SK-N-SH treated with all-trans-retinoic acid at 6 μM for 48 hours (cell line): ENCODE measurements around the gene INPP5J.
"Not testable (repeated sequence)": the region's sequence is repeated elsewhere in the genome, so short reads cannot be mapped to it uniquely, and the experiment has no call there.

Experiments used
- ATAC-seq: fragments of 200-7000 bp; cut with Tn5 transposase; 3 replicates; pipeline ENCODE4 v1.9.1; 2020; ENCODE audit warnings: mild to moderate bottlenecking, moderate library complexity
- ARNTL ChIP-seq: fragments of 450-650 bp; formaldehyde crosslinking; IDR thresholded peaks from 2 replicates; pipeline ENCODE4 v1.5.0; 2020; ENCODE audit warnings: low read depth, mild to moderate bottlenecking, moderate library complexity, borderline replicate concordance
- CSDC2 ChIP-seq: fragments of 250-450 bp; sonication (Bioruptor Pico); IDR thresholded peaks from 2 replicates; pipeline ENCODE4 v1.5.0; 2020; ENCODE audit warnings: mild to moderate bottlenecking, moderate library complexity
- CSRNP3 ChIP-seq: fragments of 250-450 bp; sonication (Bioruptor Pico); IDR thresholded peaks from 2 replicates; pipeline ENCODE4 v1.5.1; 2021; ENCODE audit warnings: mild to moderate bottlenecking, moderate library complexity
- GLIS3 ChIP-seq: fragments of 250-450 bp; sonication (Bioruptor Pico); IDR thresholded peaks from 2 replicates; pipeline ENCODE4 v1.5.0; 2020; ENCODE audit warnings: mild to moderate bottlenecking, moderate library complexity
- ISL1 ChIP-seq: fragments of 250-450 bp; sonication (Bioruptor Pico); IDR thresholded peaks from 2 replicates; pipeline ENCODE4 v2.1.2; 2022; ENCODE audit warnings: mild to moderate bottlenecking, moderate library complexity
- OSR1 ChIP-seq: fragments of 250-450 bp; sonication (Bioruptor Pico); IDR thresholded peaks from 2 replicates; pipeline ENCODE4 v1.8.0; 2022; ENCODE audit warnings: moderate library complexity, mild to moderate bottlenecking, inconsistent platforms
- PATZ1 ChIP-seq: fragments of 250-450 bp; sonication (Bioruptor Pico); IDR thresholded peaks from 2 replicates; pipeline ENCODE4 v1.8.0; 2020; ENCODE audit warnings: mild to moderate bottlenecking, moderate library complexity, borderline replicate concordance
- POU6F1 ChIP-seq: fragments of 250-450 bp; sonication (Bioruptor Pico); IDR thresholded peaks from 2 replicates; pipeline ENCODE4 v1.8.0; 2021; ENCODE audit warnings: low read depth, mild to moderate bottlenecking, moderate library complexity, borderline replicate concordance
- PPARA ChIP-seq: fragments of 250-450 bp; sonication (Bioruptor Pico); IDR thresholded peaks from 2 replicates; pipeline ENCODE4 v1.5.0; 2020; ENCODE audit warnings: mild to moderate bottlenecking, borderline replicate concordance
- SNAI2 ChIP-seq: fragments of 250-450 bp; sonication (Bioruptor Pico); IDR thresholded peaks from 2 replicates; pipeline ENCODE4 v1.5.0; 2020; ENCODE audit warnings: mild to moderate bottlenecking, moderate library complexity
- TOX ChIP-seq: fragments of 250-450 bp; sonication (Bioruptor Pico); IDR thresholded peaks from 2 replicates; pipeline ENCODE4 v1.8.0; 2021; ENCODE audit warnings: mild to moderate bottlenecking, moderate library complexity, borderline replicate concordance
- TSHZ2 ChIP-seq: fragments of 250-450 bp; sonication (Bioruptor Pico); IDR thresholded peaks from 2 replicates; pipeline ENCODE4 v1.5.0; 2020; ENCODE audit warnings: mild to moderate bottlenecking, moderate library complexity
- ZC3H10 ChIP-seq: fragments of 250-450 bp; sonication (Bioruptor Pico); IDR thresholded peaks from 2 replicates; pipeline ENCODE4 v1.5.1; 2021; ENCODE audit warnings: mild to moderate bottlenecking, moderate library complexity
- ZFP3 ChIP-seq: fragments of 250-450 bp; sonication (Bioruptor Pico); IDR thresholded peaks from 2 replicates; pipeline ENCODE4 v1.5.0; 2020; ENCODE audit warnings: mild to moderate bottlenecking, moderate library complexity
- ZFP30 ChIP-seq: fragments of 450-650 bp; formaldehyde crosslinking; IDR thresholded peaks from 2 replicates; pipeline ENCODE4 v1.5.0; 2022; ENCODE audit warnings: mild to moderate bottlenecking, moderate library complexity
- ZNF565 ChIP-seq: fragments of 450-650 bp; formaldehyde crosslinking; conservative IDR thresholded peaks from 2 replicates; pipeline ENCODE4 v1.5.0; 2020; ENCODE audit warnings: low read depth, mild to moderate bottlenecking, moderate library complexity
- ZNF70 ChIP-seq: fragments of 450-650 bp; formaldehyde crosslinking; IDR thresholded peaks from 2 replicates; pipeline ENCODE4 v1.5.0; 2020; ENCODE audit warnings: mild to moderate bottlenecking, moderate library complexity

Gene INPP5J

GRCh38 chr22:31096657-31097279, 26.0 kb upstream of the INPP5J start:
- TF ChIP-seq PPARA (CRISPR knock-in tag) (no peak), SNAI2 (no peak), ISL1 (CRISPR knock-in tag) (no peak), TSHZ2 (CRISPR knock-in tag) (no peak), ARNTL (CRISPR knock-in tag) (no peak), PATZ1 (no peak), OSR1 (CRISPR knock-in tag) (no peak), ZFP3 (CRISPR knock-in tag) (no peak), POU6F1 (CRISPR knock-in tag) (no peak), GLIS3 (no peak), ZFP30 (CRISPR knock-in tag) (no peak), ZC3H10 (no peak), CSDC2 (no peak)
- ATAC-seq, result no peak

GRCh38 chr22:31097539-31097938, 25.2 kb upstream of the INPP5J start:
- not testable (repeated sequence) for ATAC-seq

- no peak for TF ChIP-seq ZNF70
- TF ChIP-seq ZNF565, result no peak
- TF ChIP-seq TSHZ2 (CRISPR knock-in tag), result no peak
- no peak for TF ChIP-seq TOX (CRISPR knock-in tag)
- no peak for TF ChIP-seq CSRNP3 (CRISPR knock-in tag)
- TF ChIP-seq PATZ1, result no peak
- no peak for TF ChIP-seq ZFP3 (CRISPR knock-in tag)
- TF ChIP-seq, all 23 proteins: peak for 0
These were observed 24.7 kb upstream of the INPP5J start for GRCh38 chr22:31097941-31098631.

More at GRCh38 chr22:31097941-31098631, 24.7 kb upstream of the INPP5J start:
- ATAC-seq, result no peak
